Raji (cell line): ENCODE results near the gene HBM.
"Not testable (repeated sequence)": the region's sequence is repeated elsewhere in the genome, so short reads cannot be mapped to it uniquely, and the experiment has no call there.

ENCODE experiments used
- POLR2A ChIP-seq: IDR thresholded peaks from 2 replicates; pipeline ENCODE4 v1.6.1; 2011; ENCODE audit warnings: low read depth, low read length, control low read depth; ENCODE audit not compliant: insufficient read depth

The HBM gene

DNA sequence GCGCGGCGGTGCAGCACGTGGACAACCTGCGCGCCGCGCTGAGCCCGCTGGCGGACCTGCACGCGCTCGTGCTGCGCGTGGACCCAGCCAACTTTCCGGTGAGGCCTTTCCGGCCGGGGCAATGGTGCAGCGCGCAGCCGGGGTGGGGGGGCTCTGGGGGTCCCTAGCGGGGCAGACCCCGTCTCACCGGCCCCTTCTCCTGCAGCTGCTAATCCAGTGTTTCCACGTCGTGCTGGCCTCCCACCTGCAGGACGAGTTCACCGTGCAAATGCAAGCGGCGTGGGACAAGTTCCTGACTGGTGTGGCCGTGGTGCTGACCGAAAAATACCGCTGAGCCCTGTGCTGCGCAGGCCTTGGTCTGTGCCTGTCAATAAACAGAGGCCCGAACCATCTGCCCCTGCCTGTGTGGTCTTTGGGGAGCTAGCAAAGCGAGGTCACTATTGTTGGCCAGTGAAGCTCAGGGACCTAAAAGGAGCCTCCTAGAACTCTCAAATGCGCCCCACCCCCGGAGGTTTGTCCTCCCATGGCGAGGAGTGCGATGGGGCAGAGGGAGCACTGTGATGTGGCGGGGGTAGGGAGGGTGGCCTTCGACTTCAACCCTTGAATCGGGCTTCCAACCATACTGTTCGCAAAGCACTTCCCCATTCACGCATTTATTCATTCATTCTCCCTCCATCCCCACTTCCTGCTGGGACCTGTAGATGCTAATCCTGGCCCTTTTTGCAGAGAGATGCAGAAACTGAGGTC is 770 bp downstream of the HBM start:
- no peak for TF ChIP-seq POLR2A

DNA sequence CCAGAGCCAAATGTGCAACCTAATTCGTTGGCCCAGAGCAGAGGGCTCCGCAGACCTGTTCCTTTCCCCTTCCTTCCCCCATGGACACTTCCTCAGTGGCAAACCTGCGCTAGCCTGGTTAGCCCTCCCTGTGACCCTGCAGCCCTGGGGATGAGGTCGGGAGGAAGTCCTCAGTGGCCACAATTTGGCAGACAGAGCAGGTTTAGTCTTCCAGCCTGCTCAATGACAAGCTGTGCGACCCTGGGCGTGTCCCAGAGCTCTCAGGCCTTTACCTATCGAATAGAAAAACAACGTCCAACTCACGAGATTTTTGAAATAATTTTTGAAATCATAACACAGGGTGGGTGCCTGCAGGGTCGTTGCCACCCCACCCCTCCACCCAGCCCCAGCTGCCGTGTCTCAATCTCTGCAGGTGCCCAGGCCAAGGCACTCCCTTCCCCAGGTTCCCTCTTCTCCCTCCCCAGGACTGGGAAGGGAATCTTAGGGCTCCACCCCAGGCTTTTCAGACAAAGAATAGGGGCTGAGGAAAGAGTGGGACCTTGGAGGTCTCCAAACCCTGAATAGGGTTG is 1.4 kb downstream of the HBM start:
- TF ChIP-seq POLR2A, result no peak

DNA sequence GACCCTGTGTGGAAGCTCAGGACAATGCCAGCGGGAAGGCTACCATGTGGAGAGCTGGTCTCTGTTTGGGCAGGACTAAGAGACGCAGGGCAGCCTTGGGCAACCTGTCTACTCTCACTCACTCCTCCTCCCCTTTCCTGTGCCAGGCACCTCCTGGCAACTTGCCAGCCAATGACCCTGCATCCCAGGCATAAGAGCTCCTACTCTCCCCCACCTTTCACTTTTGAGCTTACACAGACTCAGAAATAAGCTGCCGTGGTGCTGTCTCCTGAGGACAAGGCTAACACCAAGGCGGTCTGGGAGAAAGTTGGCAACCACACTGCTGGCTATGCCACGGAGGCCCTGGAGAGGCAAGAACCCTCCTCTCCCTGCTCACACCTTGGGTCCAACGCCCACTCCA is 2.6 kb downstream of the HBM start:
- TF ChIP-seq POLR2A, result no peak

DNA sequence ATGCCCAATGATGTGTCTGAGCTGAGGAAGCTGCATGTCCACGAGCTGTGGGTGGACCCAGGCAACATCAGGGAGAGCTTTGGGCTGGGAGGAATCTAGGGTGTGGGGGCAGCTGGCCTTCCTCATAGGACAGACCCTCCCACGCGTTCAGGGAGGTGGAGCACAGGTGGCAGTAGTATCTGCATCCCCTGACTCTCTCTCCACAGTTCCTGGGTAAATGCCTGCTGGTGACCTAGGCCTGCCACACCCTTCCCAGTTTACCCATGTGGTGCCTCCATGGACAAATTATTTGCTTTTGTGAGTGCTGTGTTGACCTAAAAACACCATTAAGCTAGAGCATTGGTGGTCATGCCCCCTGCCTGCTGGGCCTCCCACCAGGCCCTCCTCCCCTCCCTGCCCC is 3.2 kb downstream of the HBM start:
- TF ChIP-seq POLR2A, result no peak

DNA sequence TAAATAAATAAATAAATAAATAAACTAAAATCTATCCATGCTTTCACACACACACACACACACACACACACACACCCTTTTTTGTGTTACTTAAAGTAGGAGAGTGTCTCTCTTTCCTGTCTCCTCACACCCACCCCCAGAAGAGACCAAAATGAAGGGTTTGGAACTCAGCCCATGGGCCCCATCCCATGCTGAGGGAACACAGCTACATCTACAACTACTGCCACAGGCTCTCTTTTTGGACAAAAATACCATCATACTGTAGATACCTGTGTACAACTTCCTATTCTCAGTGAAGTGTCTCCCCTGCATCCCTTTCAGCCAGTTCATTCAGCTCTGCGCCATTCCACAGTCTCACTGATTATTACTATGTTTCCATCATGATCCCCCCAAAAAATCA is 5.0 kb downstream of the HBM start:
- no peak for TF ChIP-seq POLR2A

DNA sequence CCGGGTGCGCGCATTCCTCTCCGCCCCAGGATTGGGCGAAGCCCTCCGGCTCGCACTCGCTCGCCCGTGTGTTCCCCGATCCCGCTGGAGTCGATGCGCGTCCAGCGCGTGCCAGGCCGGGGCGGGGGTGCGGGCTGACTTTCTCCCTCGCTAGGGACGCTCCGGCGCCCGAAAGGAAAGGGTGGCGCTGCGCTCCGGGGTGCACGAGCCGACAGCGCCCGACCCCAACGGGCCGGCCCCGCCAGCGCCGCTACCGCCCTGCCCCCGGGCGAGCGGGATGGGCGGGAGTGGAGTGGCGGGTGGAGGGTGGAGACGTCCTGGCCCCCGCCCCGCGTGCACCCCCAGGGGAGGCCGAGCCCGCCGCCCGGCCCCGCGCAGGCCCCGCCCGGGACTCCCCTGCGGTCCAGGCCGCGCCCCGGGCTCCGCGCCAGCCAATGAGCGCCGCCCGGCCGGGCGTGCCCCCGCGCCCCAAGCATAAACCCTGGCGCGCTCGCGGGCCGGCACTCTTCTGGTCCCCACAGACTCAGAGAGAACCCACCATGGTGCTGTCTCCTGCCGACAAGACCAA is 6.7 kb downstream of the HBM start, which contains the start of gene HBA2:
TSS of gene HBA2 (plus strand) at position 503 of the 568 bp plus-strand sequence. CDS start at position 540, 37 bp downstream.
- not testable (repeated sequence) for TF ChIP-seq POLR2A

DNA sequence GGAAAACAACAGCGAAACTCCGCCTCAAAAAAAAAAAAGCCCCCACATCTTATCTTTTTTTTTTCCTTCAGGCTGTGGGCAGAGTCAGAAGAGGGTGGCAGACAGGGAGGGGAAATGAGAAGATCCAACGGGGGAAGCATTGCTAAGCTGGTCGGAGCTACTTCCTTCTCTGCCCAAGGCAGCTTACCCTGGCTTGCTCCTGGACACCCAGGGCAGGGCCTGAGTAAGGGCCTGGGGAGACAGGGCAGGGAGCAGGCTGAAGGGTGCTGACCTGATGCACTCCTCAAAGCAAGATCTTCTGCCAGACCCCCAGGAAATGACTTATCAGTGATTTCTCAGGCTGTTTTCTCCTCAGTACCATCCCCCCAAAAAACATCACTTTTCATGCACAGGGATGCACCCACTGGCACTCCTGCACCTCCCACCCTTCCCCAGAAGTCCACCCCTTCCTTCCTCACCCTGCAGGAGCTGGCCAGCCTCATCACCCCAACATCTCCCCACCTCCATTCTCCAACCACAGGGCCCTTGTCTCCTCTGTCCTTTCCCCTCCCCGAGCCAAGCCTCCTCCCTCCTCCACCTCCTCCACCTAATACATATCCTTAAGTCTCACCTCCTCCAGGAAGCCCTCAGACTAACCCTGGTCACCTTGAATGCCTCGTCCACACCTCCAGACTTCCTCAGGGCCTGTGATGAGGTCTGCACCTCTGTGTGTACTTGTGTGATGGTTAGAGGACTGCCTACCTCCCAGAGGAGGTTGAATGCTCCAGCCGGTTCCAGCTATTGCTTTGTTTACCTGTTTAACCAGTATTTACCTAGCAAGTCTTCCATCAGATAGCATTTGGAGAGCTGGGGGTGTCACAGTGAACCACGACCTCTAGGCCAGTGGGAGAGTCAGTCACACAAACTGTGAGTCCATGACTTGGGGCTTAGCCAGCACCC is 9.5 kb downstream of the HBM start:
- TF ChIP-seq POLR2A, result no peak

DNA sequence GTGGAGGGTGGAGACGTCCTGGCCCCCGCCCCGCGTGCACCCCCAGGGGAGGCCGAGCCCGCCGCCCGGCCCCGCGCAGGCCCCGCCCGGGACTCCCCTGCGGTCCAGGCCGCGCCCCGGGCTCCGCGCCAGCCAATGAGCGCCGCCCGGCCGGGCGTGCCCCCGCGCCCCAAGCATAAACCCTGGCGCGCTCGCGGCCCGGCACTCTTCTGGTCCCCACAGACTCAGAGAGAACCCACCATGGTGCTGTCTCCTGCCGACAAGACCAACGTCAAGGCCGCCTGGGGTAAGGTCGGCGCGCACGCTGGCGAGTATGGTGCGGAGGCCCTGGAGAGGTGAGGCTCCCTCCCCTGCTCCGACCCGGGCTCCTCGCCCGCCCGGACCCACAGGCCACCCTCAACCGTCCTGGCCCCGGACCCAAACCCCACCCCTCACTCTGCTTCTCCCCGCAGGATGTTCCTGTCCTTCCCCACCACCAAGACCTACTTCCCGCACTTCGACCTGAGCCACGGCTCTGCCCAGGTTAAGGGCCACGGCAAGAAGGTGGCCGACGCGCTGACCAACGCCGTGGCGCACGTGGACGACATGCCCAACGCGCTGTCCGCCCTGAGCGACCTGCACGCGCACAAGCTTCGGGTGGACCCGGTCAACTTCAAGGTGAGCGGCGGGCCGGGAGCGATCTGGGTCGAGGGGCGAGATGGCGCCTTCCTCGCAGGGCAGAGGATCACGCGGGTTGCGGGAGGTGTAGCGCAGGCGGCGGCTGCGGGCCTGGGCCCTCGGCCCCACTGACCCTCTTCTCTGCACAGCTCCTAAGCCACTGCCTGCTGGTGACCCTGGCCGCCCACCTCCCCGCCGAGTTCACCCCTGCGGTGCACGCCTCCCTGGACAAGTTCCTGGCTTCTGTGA is 11.0 kb downstream of the HBM start, which contains the start of gene HBA1:
TSS of gene HBA1 (plus strand) at position 204 of the 906 bp plus-strand sequence. CDS start at position 241, 37 bp downstream.
- not testable (repeated sequence) for TF ChIP-seq POLR2A

DNA sequence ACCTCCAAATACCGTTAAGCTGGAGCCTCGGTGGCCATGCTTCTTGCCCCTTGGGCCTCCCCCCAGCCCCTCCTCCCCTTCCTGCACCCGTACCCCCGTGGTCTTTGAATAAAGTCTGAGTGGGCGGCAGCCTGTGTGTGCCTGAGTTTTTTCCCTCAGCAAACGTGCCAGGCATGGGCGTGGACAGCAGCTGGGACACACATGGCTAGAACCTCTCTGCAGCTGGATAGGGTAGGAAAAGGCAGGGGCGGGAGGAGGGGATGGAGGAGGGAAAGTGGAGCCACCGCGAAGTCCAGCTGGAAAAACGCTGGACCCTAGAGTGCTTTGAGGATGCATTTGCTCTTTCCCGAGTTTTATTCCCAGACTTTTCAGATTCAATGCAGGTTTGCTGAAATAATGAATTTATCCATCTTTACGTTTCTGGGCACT is 11.6 kb downstream of the HBM start:
- TF ChIP-seq POLR2A, result no peak

DNA sequence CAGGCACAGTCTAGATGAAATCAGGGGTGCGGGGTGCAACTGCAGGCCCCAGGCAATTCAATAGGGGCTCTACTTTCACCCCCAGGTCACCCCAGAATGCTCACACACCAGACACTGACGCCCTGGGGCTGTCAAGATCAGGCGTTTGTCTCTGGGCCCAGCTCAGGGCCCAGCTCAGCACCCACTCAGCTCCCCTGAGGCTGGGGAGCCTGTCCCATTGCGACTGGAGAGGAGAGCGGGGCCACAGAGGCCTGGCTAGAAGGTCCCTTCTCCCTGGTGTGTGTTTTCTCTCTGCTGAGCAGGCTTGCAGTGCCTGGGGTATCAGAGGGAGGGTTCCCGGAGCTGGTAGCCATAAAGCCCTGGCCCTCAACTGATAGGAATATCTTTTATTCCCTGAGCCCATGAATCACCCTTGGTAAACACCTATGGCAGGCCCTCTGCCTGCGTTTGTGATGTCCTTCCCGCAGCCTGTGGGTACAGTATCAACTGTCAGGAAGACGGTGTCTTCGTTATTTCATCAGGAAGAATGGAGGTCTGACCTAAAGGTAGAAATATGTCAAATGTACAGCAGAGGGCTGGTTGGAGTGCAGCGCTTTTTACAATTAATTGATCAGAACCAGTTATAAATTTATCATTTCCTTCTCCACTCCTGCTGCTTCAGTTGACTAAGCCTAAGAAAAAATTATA is 12.3 kb downstream of the HBM start:
- TF ChIP-seq POLR2A, result no peak

DNA sequence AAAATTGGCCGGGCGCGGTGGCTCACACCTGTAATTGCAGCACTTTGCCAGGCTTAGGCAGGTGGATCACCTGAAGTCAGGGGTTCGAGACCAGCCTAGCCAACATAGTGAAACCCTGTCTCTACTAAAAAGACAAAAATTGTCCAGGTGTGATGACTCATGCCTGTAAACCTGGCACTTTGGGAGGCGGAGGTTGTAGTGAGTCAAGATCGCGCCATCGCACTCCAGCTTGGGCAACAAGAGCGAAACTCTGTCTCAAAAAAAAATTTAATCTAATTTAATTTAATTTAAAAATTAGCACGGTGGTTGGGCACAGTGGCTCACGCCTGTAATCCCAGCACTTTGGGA is 12.9 kb downstream of the HBM start:
- no peak for TF ChIP-seq POLR2A

DNA sequence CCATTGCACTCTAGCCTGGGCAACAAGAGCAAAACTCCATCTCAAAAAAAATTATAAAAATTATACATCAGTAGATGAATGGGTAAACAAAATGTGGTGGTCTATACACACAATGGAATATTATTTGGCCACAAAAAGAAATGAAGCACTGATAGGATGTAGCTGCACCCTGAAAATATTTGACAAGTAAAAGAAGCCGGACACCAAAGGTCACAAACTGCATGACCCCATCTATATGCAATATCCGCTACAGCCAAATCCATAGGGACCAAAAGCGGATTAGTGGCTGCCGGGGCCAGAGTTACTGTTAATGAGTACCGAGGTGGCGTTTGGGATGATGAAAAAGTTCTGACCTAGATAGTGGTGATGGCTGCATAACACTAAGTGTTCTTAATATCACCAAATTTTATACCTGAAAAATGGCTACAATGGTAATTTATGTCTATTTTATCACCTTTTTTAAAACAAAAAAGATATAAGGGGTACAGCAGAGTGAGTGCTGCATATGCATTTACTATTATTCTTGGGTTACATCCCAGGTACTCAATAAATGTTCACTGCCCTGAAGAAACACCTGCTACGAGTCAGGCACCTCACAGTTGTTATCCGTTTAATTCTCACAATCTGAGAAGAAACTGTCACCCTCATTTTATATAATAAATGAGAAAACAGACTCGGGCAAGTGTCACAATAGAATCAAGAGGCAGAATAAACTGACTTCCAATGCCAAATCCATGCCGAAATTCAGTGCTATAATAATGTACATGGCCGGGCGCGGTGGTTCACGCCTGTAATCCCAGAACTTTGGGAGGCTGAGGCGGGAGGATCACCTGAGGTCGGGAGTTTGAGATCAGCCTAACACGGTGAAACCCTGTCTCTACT is 13.7 kb downstream of the HBM start:
- no peak for TF ChIP-seq POLR2A
